ENCODE data around the gene USP26. TPM values are rescaled to one million over a fixed set of nuclear protein-coding genes. Genes with fewer than 3 reads are reported as not detected.

Gene USP26
- not detected in 2 replicates for total RNA-seq

GRCh38 chrX:133097031-133097430 lies at the start of gene USP26:
TSS of gene USP26 (minus strand) at chrX:133097109. CDS start at chrX:133028220, 68,889 bp downstream.

Other genes with a start within 250 kb of the USP26 start
- gene HS6ST2, start 138.5 kb downstream of the USP26 start, total RNA-seq: 0.25 and 0.44 TPM in 2 replicates
- not detected in 2 replicates for gene TFDP3, start 121.2 kb upstream of the USP26 start, total RNA-seq